Stomach (tissue), 9 donors: Measurements from ENCODE around the gene LRCH1. TPM values are rescaled to one million over a fixed set of nuclear protein-coding genes. Genes with fewer than 3 reads are reported as not detected.

ENCODE experiments used
- DNase-seq, 2 donors: peaks; one replicate each; pipeline versions ENCODE4 v3.0.0 to v3.0.0-alpha.2; 2013 to 2019
- H3K27ac ChIP-seq, 5 donors: fragments of 200-600 bp in 4 of 5; sonication (generic) in 4 of 5; one replicate each; pipeline ENCODE4 v1.5.1; 2013 to 2019; ENCODE audit warnings: mild to moderate bottlenecking in 1 of 5, moderate library complexity in 1 of 5
- H3K27me3 ChIP-seq, 3 donors: fragments of 200-600 bp; sonication (generic); one replicate each; pipeline ENCODE4 v1.5.1; 2017 to 2019; ENCODE audit warnings: mixed run types in 1 of 3
- H3K36me3 ChIP-seq, 4 donors: fragments of 200-600 bp; sonication (generic); 1 replicate in 3 of 4; 2 replicates in 1 of 4; pipeline ENCODE4 v1.5.1; 2016 to 2019
- H3K4me1 ChIP-seq, 4 donors: fragments of 200-600 bp; sonication (generic); one replicate each; pipeline ENCODE4 v1.5.1; 2016 to 2019
- H3K4me3 ChIP-seq, 4 donors: fragments of 200-600 bp; sonication (generic) in 3 of 4; one replicate each; pipeline ENCODE4 v1.5.1; 2016 to 2019; ENCODE audit warnings: mild to moderate bottlenecking in 1 of 4
- H3K9me3 ChIP-seq, 4 donors: fragments of 200-600 bp; sonication (generic); one replicate each; pipeline ENCODE4 v1.5.1; 2016 to 2019
- EP300 ChIP-seq: sonication (generic); formaldehyde crosslinking; IDR thresholded peaks from one replicate; pipeline ENCODE4 v1.6.1; 2017; ENCODE audit warnings: antibody characterized with exemption
- POLR2A ChIP-seq, 4 donors: fragments of 450-650 bp; IDR thresholded peaks; one replicate each; pipeline ENCODE4 v1.6.1; 2016; ENCODE audit warnings: antibody characterized with exemption in 4 of 4, control low read depth in 2 of 4, mild to moderate bottlenecking in 1 of 4, moderate library complexity in 1 of 4
- POLR2AphosphoS5 ChIP-seq, 3 donors: sonication (generic); formaldehyde crosslinking; IDR thresholded peaks; one replicate each; pipeline ENCODE4 v1.6.1; 2016; ENCODE audit warnings: antibody characterized with exemption in 3 of 3
- WGBS, 5 donors: extraction: QIAGEN DNeasy Blood & Tissue Kit in 3 of 5; methylation state at CpG; one replicate each; pipeline versions ENCODE4 v1.1.5 to v1.1.7; 2013 to 2018; 5-methylcytosine and 5-hydroxymethylcytosine counted together
- intact Hi-C: fragments of 100-400 bp; cut with DNase I; formaldehyde crosslinking; loops from one replicate; pipeline ENCODE4 v1.15.1; 2023; ENCODE audit warnings: low total_unique reads
- polyA plus RNA-seq, 3 donors: library from polyadenylated mRNA; stranded (reverse); fragments of 200-250 nt; gene quantifications; one replicate each; pipeline ENCODE4 v1.2.3, GENCODE V29; 2013
- total RNA-seq, 5 donors: library from RNA; depleted of rRNA; stranded (reverse); fragments of >200 nt; gene quantifications; one replicate each; pipeline versions ENCODE4 v1.1.0 to v1.2.3, GENCODE V29; 2014 to 2016
- TF ChIP-seq, protein P1 (sequence below), 7 experiments: fragments of 450-650 bp in 4 of 7; fragments of 200-600 bp in 3 of 7; sonication (generic) in 3 of 7; IDR thresholded peaks; one replicate each; pipeline ENCODE4 v1.5.1; 2016 to 2019; ENCODE audit warnings: antibody characterized with exemption in 7 of 7, control low read depth in 2 of 7, mild to moderate bottlenecking in 1 of 7
- donor health status: healthy with polysubstance abuse.
- donor health status: Bipolar disorder and iron deficiency.
- donor health status: healthy.

Gene LRCH1
- total and polyA plus RNA-seq, 8 donors: 5.4 to 70.6 (median 19.4) TPM

DNA sequence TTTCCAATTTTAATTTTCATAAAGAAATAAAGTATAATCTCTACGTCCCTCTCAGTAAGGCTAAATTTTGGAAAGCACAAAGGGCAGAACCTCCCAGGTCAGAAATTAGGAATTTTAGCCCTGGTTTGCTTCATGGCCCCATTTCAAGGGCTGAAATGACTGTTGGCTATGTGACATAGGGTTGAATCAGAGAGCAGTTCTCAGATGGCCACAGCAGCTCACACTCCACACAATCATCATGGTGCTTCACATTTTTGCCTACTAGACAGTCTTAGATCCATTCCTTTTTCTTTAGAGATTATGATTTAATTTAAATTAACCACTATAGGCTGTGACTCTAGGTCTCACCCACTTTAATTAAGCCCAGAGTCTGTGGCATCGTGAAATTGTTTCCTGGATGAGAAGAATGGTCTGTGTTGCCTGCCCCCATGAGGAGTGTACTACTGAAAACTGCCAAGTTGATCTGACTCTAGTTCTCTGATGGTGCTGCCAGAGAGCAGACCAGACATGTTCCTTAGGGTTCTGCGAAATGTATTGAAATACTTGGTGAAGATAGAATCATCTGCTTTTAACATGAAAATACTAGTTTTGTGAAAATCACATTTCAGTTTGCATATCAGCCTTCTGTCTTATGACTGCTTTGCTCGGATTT lies 186.6 kb downstream of the LRCH1 start:
- Histone ChIP-seq H3K4me3 (no peak overlapping the region), H3K27me3 (no peaks in the 10 kb centered on the region), H3K36me3 (peaks cover 17 to 92% (median 84%) of the 10 kb centered on the region in 4 donors), H3K9me3 (no peaks in the 10 kb centered on the region), H3K4me1 (no peaks in the 10 kb centered on the region), H3K27ac (no peak overlapping the region)
- no peak for DNase-seq
- intact Hi-C loops: no loop called here
- no peak for TF ChIP-seq POLR2A (IDR thresholded peaks at IDR 0.05)
- 89 to 96% (median 94%) methylated on average over 4 of the region's 4 CpGs for WGBS, 5 donors

DNA sequence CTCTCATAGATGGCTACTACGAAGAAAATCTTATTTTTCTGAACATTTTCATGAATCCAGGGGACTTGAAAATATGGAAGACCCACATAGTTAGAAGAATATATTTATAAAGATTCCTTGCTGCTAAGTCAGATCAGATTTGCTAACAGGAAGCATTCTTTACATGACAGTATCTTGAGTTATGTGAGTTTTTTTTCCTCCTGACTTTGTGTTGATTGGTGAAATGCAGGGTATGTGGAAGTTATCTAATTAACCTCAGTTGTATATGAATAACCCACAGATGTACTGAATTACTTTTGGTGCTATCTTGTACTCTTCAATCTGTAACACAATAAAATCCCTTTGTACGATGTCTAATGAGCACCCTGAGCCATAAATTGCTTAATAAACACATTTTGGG lies 190.2 kb downstream of the LRCH1 start:
- H3K27me3 ChIP-seq: no peaks in the 10 kb centered on the region
- no peaks in the 10 kb centered on the region for H3K9me3 ChIP-seq
- no peak overlapping the region for H3K27ac ChIP-seq
- intact Hi-C loops: no loop called here
- H3K36me3 ChIP-seq: peaks cover 26 to 91% (median 84%) of the 10 kb centered on the region in 4 donors
- no peak overlapping the region for H3K4me3 ChIP-seq
- 91 to 97% (median 93%) methylated on average over 2 of the region's 2 CpGs for WGBS, 5 donors
- H3K4me1 ChIP-seq: no peaks in the 10 kb centered on the region
- no peak for TF ChIP-seq POLR2AphosphoS5 (IDR thresholded peaks at IDR 0.05)
- no peak for TF ChIP-seq EP300
- TF ChIP-seq, protein P1, sequence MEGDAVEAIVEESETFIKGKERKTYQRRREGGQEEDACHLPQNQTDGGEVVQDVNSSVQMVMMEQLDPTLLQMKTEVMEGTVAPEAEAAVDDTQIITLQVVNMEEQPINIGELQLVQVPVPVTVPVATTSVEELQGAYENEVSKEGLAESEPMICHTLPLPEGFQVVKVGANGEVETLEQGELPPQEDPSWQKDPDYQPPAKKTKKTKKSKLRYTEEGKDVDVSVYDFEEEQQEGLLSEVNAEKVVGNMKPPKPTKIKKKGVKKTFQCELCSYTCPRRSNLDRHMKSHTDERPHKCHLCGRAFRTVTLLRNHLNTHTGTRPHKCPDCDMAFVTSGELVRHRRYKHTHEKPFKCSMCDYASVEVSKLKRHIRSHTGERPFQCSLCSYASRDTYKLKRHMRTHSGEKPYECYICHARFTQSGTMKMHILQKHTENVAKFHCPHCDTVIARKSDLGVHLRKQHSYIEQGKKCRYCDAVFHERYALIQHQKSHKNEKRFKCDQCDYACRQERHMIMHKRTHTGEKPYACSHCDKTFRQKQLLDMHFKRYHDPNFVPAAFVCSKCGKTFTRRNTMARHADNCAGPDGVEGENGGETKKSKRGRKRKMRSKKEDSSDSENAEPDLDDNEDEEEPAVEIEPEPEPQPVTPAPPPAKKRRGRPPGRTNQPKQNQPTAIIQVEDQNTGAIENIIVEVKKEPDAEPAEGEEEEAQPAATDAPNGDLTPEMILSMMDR (IDR thresholded peaks at IDR 0.05): no peak
- no peak for TF ChIP-seq POLR2A (IDR thresholded peaks at IDR 0.05)
- no peak for DNase-seq

DNA sequence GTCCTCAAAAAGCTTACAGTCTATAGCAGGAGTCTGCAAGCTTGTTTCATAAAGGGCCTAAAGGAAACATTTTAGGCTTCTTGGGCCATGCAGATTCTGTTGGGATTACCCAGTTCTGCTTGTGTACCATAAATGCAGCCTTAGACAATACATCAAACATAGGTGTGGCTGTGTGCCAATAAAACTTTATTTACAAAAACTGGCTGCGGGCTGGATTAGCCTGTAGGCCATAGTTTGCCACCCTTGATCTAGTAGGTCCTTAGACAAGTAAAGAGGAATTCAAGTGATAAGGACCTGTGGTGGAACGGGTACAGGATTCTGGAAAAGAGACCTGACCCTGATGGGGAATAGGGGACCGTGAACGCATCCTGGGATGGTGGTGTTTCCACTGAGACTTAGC lies 192.1 kb downstream of the LRCH1 start:
- H3K9me3 ChIP-seq: no peaks in the 10 kb centered on the region
- no peaks in the 10 kb centered on the region for H3K27me3 ChIP-seq
- H3K4me3 ChIP-seq: no peak overlapping the region
- no peak for DNase-seq
- TF ChIP-seq POLR2A (IDR thresholded peaks at IDR 0.05): no peak
- WGBS, 5 donors: 81 to 89% (median 86%) methylated on average over 4 of the region's 4 CpGs
- intact Hi-C loops: no loop called here
- H3K36me3 ChIP-seq: peaks cover 40 to 97% (median 90%) of the 10 kb centered on the region in 4 donors
- no peaks in the 10 kb centered on the region for H3K4me1 ChIP-seq
- H3K27ac ChIP-seq: no peak overlapping the region

DNA sequence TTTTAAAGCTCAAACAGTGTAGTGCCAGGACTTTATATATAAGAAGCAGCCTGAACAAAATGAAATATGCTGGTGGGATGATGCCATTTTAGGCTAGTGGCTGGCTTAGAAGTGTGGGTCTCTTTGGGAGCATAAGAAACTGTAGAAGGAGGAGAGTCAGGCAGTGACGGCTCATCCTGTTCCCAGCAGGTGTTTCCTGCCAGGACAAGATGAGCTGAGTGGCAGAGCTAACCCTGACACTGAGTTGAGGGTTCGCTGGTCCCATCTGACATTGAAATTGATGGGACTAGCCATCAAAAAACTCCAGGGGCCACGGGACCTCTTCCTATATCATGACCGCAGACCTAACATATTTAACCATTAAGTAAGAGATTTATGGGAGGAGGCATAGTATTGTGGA lies 192.7 kb downstream of the LRCH1 start:
- no peak for DNase-seq
- H3K36me3 ChIP-seq: peaks cover 45 to 98% (median 93%) of the 10 kb centered on the region in 4 donors
- no peak overlapping the region for H3K27ac ChIP-seq
- H3K27me3 ChIP-seq: no peaks in the 10 kb centered on the region
- no peaks in the 10 kb centered on the region for H3K9me3 ChIP-seq
- WGBS, 5 donors: 89 to 100% (median 91%) methylated on average over 4 of the region's 4 CpGs
- H3K4me3 ChIP-seq: no peak overlapping the region
- TF ChIP-seq POLR2A (IDR thresholded peaks at IDR 0.05): no peak
- TF ChIP-seq POLR2AphosphoS5 (IDR thresholded peaks at IDR 0.05): no peak
- TF ChIP-seq EP300: no peak
- TF ChIP-seq, protein P1 (IDR thresholded peaks at IDR 0.05): no peak
- H3K4me1 ChIP-seq: no peaks in the 10 kb centered on the region
- intact Hi-C loops: no loop called here

DNA sequence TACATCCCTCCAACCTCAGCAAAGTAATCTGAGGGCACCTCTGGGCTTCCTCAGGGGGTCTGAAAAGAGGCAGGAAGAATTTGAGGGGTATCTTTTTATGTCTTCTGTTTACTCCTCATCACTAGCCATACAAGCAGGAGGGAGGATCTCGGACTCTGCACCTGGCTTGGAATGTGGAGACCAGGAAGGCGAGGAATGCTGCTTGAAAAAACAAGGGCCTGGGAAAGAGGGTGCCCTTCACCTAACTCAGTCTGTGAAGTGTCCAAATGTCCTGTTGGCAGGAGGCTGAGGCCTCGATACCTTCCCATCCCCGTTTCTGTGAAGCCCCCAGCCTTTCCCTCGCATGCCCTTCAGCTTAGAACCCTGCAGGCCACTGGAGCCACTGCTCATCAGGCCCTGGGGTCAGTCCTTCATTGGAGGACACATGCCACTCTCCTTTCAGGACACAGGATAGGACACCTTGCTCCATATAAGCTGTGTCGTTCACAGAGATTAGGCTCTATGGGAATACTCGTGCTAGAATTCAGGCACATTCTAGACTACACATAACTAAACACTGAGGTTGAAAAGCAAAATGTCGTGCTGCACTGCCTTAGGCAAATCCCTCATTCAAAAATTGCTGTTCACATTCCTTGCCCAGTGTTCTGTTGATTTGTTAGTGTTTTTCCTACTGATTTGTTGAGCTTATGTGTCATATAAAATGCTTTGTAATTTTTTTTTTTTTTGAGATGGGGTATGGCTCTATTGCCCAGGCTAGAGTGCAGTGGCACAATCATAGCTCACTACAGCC lies 194.3 kb downstream of the LRCH1 start:
- Histone ChIP-seq H3K27me3 (no peaks in the 10 kb centered on the region), H3K4me1 (peaks cover 0 to 11% (median 0%) of the 10 kb centered on the region in 4 donors), H3K36me3 (peaks cover 40 to 98% (median 96%) of the 10 kb centered on the region in 4 donors), H3K9me3 (no peaks in the 10 kb centered on the region), H3K27ac (no peak overlapping the region), H3K4me3 (no peak overlapping the region)
- no peak for DNase-seq
- no peak for TF ChIP-seq EP300
- no peak for TF ChIP-seq POLR2AphosphoS5 (IDR thresholded peaks at IDR 0.05)
- TF ChIP-seq POLR2A (IDR thresholded peaks at IDR 0.05): no peak
- TF ChIP-seq, protein P1 (IDR thresholded peaks at IDR 0.05): no peak
- 89 to 99% (median 96%) methylated on average over 8 of the region's 8 CpGs for WGBS, 5 donors
- intact Hi-C loops: no loop called here
